Upper lobe of left lung (tissue), 4 donors: ENCODE measurements around the gene GPRC5C.
A peak's percentile ranks its signal among the peaks of the same experiment; 100 is the strongest.

Source experiments
- CTCF ChIP-seq, 6 experiments: fragments of 450-650 bp in 4 of 6; fragments of 200-600 bp in 2 of 6; sonication (generic) in 2 of 6; IDR thresholded peaks; one replicate each; pipeline ENCODE4 v1.5.1; 2016 to 2019; ENCODE audit warnings: antibody characterized with exemption in 6 of 6
- EP300 ChIP-seq, 4 donors: sonication (generic); formaldehyde crosslinking; IDR thresholded peaks; one replicate each; pipeline ENCODE4 v1.5.1; 2017; ENCODE audit warnings: antibody characterized with exemption in 4 of 4, control low read depth in 2 of 4
- POLR2A ChIP-seq, 4 donors: fragments of 450-650 bp; IDR thresholded peaks; one replicate each; pipeline ENCODE4 v1.5.1; 2016 to 2017; ENCODE audit warnings: antibody characterized with exemption in 4 of 4, mild to moderate bottlenecking in 2 of 4
- POLR2AphosphoS5 ChIP-seq, 2 donors: sonication (generic); formaldehyde crosslinking; IDR thresholded peaks; one replicate each; pipeline ENCODE4 v1.5.1; 2017; ENCODE audit warnings: antibody characterized with exemption in 2 of 2

GRCh38 chr17:74429604-74430384, 2.1 kb upstream of the GPRC5C start:
- peak in 1 of 4 donors; percentile 74 for TF ChIP-seq POLR2A (IDR thresholded peaks at IDR 0.05)
- peak in 1 of 2 donors; percentile 68 for TF ChIP-seq POLR2AphosphoS5 (IDR thresholded peaks at IDR 0.05)
- no peak for TF ChIP-seq CTCF (IDR thresholded peaks at IDR 0.05)
- no peak for TF ChIP-seq EP300 (IDR thresholded peaks at IDR 0.05)
